ENCODE results near the gene SCYL1.

The SCYL1 gene

DNA sequence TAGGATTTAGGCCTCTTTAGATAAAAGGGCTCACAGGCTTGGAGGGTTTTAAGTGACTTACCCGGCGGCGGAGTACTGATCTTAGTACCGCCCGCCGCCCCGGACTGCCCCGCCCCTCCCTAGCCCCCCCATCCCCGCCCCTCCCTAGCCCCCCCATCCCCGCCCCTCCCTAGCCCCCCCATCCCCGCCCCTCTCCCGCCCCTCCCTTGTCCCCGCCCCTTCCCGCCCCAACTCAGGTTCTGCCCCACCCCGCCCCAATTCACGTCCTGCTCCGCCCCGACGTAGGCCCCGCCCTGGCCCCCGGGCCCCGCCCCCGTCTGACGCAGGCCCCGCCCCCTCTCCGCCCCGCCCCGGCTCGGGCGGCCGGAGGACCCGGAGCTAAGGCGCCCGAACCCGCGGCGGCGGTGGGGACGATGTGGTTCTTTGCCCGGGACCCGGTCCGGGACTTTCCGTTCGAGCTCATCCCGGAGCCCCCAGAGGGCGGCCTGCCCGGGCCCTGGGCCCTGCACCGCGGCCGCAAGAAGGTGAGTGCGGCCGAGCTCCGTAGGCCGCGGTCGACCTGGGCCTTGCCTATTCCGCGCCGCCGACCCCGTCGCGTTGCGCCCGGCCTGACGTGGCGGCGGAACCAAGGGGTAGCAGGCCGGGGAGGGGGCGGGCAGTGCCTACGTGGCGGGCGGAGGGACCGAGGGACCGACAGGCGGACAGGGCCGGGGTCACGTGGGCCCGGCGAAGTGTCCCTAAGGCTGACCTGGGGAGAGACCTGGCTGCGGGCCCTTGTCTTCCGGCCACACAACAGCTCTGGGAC is at the start of gene SCYL1:
Gene SCYL1 (plus strand): TSS at position 343 of the 805 bp plus-strand sequence. CDS start 71 bp downstream, at position 414.
- H3K4me3 ChIP-seq (ENCODE audit: low read depth, low read length) = peak within 1 kb of the TSS; percentile 90
- no peak for TF ChIP-seq CTCF (IDR thresholded peaks at IDR 0.05; ENCODE audit: low read depth, low read length, missing control alignments)
- in situ Hi-C loops (cut with HindIII; ENCODE audit: low sequenced_read_pairs) = no loop called here
- DNase-seq (ENCODE audit: low read depth) = peak; percentile 57

GRCh38 chr11:65476632-65477148 is 48.2 kb upstream of the SCYL1 start:
- no peak for DNase-seq (ENCODE audit: low read depth)
- H3K4me3 ChIP-seq (ENCODE audit: low read depth, low read length) = peak overlapping the region; percentile 72
- TF ChIP-seq CTCF (IDR thresholded peaks at IDR 0.05; ENCODE audit: low read depth, low read length, missing control alignments) = no peak
- in situ Hi-C loops (cut with HindIII; ENCODE audit: low sequenced_read_pairs) = no loop called here

GRCh38 chr11:65477149-65477965 is 47.5 kb upstream of the SCYL1 start:
- in situ Hi-C loops (cut with HindIII; ENCODE audit: low sequenced_read_pairs) = no loop called here
- peak overlapping the region; percentile 72 for H3K4me3 ChIP-seq (ENCODE audit: low read depth, low read length)
- DNase-seq (ENCODE audit: low read depth) = no peak
- no peak for TF ChIP-seq CTCF (IDR thresholded peaks at IDR 0.05; ENCODE audit: low read depth, low read length, missing control alignments)

GRCh38 chr11:65478388-65479183 is 46.3 kb upstream of the SCYL1 start:
- in situ Hi-C loops (cut with HindIII; ENCODE audit: low sequenced_read_pairs) = no loop called here
- DNase-seq (ENCODE audit: low read depth) = no peak
- TF ChIP-seq CTCF (IDR thresholded peaks at IDR 0.05; ENCODE audit: low read depth, low read length, missing control alignments) = no peak
- peak overlapping the region; percentile 27 for H3K4me3 ChIP-seq (ENCODE audit: low read depth, low read length)

DNA sequence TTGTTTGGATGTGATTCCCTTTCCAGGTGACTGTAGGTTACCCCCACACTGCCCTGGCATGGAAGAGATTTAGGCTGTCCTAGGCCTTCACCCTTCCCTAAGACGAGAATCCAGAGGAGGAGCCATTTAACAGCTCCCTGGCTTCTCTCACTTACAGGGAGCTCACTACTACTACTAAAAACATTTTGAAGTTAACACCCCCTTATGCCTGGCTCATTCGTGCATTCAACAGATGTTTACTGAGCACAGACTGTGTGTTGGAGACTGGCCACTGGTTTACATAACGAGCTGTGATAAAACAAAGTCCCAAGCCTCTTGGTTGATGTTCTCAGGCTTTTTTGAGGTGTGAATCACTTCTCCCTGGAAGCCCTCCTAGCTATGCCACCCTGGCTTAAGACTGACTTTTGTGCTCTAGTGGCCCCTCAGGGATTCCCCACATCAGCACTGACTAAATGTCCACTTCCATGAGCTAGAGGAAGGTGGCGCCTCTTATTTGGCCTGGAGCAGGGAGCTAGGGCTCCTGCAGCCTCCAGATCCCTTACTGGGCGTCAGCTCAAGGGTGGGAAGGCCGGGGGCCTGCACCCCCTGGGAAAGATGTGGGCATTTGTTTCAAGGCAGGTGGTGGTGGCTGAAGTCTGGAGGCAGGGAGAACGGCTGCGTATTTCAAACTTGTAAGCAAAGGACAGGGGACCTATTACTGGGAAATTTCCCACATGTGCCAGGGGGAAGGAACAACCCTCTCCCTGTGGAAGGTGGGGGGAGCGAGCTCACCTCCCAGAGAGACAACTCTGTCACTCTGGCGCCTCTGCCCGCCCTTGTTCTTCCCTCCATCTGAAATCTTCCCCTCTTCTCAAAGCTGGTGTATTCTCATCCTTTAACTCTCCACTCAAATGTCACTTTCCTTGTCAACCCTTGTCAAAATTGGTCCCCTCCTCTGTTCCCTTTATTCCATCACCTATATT is 45.4 kb upstream of the SCYL1 start:
- DNase-seq (ENCODE audit: low read depth) = no peak
- peak overlapping the region; percentile 27 for H3K4me3 ChIP-seq (ENCODE audit: low read depth, low read length)
- in situ Hi-C loops (cut with HindIII; ENCODE audit: low sequenced_read_pairs) = no loop called here
- TF ChIP-seq CTCF (IDR thresholded peaks at IDR 0.05; ENCODE audit: low read depth, low read length, missing control alignments) = peak; percentile 68

Measured in astrocyte of the cerebellum (primary cell).